ENCODE data around the gene TMEM203. TPM values are rescaled to one million over a fixed set of nuclear protein-coding genes. Genes with fewer than 3 reads are reported as not detected.

Gene TMEM203
- total RNA-seq, 2 donors from 2014 or later: 19.3 to 27.3 TPM

DNA sequence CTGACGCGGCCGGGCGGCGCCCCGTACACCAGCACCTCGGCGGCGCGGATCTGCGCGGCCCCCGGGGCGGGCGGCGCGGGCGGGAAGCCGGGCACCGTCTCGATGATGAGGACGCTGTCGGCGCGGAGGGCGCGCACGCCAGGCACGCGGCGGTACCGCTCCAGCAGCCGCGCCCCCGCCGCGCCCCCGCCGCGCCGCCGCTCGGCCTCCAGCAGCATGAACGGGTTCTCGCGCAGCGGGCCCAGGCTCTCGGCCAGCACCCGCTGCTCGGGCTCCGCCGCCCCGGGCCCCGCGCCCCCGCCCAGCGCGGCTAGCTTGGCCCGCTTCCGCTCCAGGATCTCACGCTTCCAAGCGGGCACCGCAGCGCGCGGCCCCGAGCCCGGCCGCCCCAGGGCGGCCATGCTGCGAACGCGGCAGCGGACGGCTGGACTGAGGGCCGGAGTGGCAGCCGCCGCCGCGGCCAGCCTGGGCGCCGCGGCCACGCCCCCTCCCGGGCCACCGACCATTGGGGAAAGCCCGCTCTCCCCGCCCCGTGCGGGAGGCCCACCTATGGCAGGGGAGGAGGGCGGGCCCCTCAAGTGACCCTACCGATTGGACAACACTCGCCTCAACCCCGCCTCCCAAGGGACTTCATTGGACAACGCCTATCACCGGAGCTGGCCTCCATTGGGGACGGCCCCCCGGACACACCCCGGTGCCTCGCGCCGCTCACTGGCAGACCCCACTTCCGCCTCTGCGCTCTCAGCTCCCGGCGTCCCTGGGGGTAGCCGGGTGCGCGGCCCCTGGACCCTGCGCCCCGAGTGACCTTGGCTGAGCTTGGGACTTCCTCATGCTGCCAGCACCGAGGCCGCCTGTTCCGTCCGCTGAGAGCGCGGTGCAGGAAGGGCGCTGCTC, 4.9 kb downstream of the TMEM203 start, which contains the start of gene TPRN:
Gene TPRN (minus strand): TSS at position 431 of the 894 bp plus-strand sequence. CDS start 30 bp downstream, at position 401.
- Mint-ChIP-seq H3K36me3 (ENCODE audit: low read depth) (no peaks in the 10 kb centered on the region), H3K27me3 (no peaks in the 10 kb centered on the region), H3K9me3 (no peaks in the 10 kb centered on the region), H3K4me1 (no peaks in the 10 kb centered on the region), H3K4me3 (peak within 1 kb of the TSS; percentile 85), H3K27ac (peak within 1 kb of the TSS; percentile 66)
- peak; percentile 98 for ATAC-seq (replicated peaks)

DNA sequence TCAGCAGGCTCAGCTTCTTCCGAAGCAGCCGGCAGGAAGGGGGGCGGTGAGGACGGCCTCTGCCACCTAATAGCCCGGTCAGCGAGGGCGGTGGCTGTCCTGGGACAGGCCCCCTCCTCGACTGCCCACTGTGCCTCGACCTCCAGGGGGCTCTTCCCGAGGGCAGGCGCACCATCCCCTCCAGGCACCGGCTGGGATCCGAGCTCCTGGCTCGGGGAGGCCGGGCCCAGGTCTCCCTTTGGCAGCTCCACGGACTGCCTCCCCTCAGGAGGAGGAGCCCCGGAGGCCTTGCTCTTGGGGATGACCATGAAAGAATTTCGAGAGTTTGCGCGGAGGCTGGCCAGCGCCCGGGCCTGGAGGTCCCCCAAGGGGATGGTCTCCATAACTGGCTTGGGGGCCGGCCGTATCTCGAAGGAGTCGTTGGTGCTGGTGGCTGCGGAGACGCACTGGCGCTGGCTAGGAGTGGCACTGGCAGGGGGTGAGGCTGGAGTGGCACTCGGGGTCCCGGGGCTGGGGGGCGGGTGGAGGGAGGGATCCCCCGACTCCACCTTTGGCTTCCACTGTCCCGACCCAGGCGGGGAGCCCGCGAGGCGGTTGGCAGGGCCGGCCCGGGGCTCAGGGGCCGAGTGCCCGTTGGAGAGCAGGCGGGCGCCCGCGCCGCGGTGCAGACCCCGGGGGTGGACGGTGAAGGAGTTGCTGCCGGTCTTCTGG, 5.9 kb downstream of the TMEM203 start:
- ATAC-seq (replicated peaks): no peak
- peak overlapping the region; percentile 69 for H3K4me3 Mint-ChIP-seq
- H3K9me3 Mint-ChIP-seq: no peaks in the 10 kb centered on the region
- H3K4me1 Mint-ChIP-seq: no peaks in the 10 kb centered on the region
- no peaks in the 10 kb centered on the region for H3K36me3 Mint-ChIP-seq (ENCODE audit: low read depth)
- no peaks in the 10 kb centered on the region for H3K27me3 Mint-ChIP-seq
- H3K27ac Mint-ChIP-seq: no peak overlapping the region

DNA sequence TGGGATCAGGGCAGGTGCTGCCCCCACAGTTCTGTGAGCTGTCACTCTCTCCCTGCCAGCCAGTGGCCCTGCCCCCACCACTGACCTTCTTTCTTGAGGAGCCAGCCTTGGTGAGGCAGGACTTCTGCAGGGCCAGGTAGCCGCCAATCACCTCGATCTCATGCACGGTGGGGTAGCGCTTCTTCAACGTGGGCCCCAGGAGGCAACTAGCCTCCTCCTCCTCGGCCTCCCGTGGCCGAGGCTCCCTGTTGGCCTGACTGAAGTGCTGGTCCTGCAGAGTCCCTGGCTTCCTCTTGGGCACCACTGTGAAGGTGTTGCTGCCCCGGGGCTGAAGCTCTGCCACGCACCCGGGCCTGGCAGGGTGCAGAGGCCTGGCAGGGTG, 6.6 kb downstream of the TMEM203 start:
- no peak for ATAC-seq (replicated peaks)

DNA sequence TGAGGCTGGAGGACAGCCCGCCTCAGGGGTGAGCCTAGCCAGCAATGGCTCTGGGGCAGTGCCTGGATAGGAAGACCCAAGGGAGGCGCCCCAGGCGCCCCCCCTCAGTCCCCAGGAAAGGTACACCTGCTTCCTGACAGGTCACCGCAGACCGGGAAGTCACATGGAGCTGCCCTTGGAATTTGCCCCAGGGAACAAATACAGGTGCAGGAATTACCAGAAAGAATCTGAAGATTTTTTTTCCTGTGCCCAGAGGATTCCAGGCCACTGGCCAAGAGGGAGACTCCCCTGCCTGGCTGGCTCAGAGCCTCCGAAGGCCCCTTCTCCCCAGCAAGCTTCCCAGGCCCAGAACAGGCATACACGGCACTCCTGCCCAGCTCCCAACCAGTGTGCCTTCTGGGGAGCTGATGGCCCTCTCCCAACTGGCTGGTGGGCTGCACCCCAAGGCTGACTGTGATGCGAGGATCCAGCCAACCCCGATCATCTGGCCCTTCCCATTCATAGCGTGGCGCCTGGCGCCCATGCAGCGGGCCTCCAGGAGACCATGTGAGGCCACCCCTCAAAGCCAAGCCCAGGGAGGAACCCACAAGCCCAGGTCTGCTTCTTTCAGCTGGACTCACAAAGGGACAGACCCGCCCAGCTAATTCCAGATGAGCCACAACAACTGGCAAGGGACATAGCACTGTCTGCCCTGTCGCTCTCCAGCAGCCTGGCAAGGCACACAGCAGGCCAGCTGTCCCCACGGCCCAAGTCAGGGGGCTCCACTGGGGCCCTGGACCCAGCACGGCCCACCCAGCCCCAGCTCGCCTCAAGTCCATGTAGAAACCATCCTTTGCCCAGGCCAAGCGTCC, 7.2 kb downstream of the TMEM203 start:
- Mint-ChIP-seq H3K4me1 (no peaks in the 10 kb centered on the region), H3K9me3 (no peaks in the 10 kb centered on the region), H3K4me3 (no peak overlapping the region), H3K36me3 (ENCODE audit: low read depth) (no peaks in the 10 kb centered on the region), H3K27me3 (no peaks in the 10 kb centered on the region), H3K27ac (no peak overlapping the region)
- no peak for ATAC-seq (replicated peaks)

More for the DNA sequence above, 6.6 kb downstream of the TMEM203 start:
- no peaks in the 10 kb centered on the region for H3K27me3 Mint-ChIP-seq
- no peaks in the 10 kb centered on the region for H3K9me3 Mint-ChIP-seq
- no peaks in the 10 kb centered on the region for H3K36me3 Mint-ChIP-seq (ENCODE audit: low read depth)
- H3K4me1 Mint-ChIP-seq: no peaks in the 10 kb centered on the region
- H3K4me3 Mint-ChIP-seq: peak overlapping the region; percentile 69
- no peak overlapping the region for H3K27ac Mint-ChIP-seq

DNA sequence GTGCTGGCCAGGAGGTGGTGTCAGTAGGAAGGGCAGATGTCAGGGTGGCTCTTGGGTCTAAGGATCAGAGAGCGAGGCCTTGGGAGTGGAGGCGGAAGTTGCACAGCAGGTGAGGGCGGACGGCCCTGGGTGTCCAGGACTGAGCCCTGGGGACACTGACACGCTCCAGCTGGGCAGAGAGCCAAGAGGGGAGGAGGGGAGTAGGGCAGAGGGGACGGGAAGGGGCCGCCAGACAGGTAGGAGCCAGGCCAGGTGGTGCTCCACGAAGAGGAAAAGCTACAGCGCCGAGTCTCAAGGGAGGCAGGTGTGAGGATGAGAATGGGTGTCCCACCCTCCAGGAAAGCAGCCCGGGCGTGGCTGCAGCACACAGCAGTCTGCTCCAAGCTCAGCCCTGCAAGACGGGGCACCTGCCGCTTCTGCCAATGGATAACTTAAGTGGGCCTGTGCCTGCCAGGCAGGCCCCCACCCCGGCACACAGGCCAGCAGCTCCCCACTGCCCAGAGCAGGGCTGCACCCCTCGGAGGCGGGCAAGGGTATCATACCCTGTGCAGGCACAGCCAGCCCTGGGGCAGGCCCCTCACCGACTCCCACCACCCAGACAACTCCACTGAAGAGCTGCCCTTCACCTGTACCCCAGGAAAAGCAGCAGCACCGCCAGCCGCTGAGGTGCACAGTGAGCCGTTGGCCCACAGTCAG, 9.8 kb downstream of the TMEM203 start:
- Mint-ChIP-seq H3K36me3 (ENCODE audit: low read depth) (peaks cover 6% of the 10 kb centered on the region), H3K4me3 (no peak overlapping the region), H3K27me3 (no peaks in the 10 kb centered on the region), H3K9me3 (no peaks in the 10 kb centered on the region), H3K27ac (no peak overlapping the region), H3K4me1 (no peaks in the 10 kb centered on the region)
- no peak for ATAC-seq (replicated peaks)

DNA sequence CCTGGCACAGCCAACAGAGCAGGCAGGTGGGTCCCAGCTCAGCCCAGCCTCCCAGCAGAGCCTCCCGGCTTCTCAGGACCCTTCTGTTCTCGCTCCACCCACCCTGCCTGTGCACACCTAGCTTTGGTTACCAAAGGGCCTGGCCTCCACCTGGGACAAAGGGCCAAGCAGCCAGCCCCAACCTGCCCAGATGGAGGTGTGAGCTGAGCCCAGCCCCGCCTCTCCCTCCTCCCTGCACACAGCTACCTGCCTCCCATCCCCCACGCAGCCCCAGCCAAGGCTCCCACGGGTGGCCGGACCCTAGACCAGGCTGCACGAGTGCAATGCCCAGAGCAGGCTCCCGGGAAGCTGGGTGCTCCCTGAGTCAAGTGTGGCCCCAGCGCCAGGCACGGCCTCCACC, 10.5 kb downstream of the TMEM203 start:
- Mint-ChIP-seq H3K4me1 (no peaks in the 10 kb centered on the region), H3K9me3 (no peaks in the 10 kb centered on the region), H3K27me3 (no peaks in the 10 kb centered on the region), H3K36me3 (ENCODE audit: low read depth) (peaks cover 8% of the 10 kb centered on the region), H3K27ac (no peak overlapping the region), H3K4me3 (no peak overlapping the region)
- no peak for ATAC-seq (replicated peaks)

DNA sequence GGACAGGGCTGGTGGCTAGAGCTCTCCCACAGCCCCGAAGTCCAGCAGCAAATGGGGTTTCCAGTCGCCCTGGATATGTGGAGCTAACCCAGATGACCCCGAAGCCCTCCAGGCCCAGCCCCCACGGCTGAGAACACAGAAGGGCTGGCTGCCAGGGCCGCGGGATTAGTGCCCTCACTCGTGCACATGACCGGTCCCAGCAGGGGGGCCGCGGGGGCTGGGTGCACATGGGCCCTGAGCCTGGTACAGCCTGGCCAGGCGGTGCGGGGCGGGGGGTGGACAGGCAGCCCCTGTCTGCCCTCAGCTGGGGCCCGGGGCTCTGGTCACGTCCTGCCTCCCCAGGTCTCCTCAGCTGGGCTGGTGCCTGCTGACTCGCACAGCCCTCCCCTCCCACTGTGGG, 11.1 kb downstream of the TMEM203 start:
- H3K27me3 Mint-ChIP-seq: no peaks in the 10 kb centered on the region
- no peak overlapping the region for H3K4me3 Mint-ChIP-seq
- no peaks in the 10 kb centered on the region for H3K9me3 Mint-ChIP-seq
- H3K27ac Mint-ChIP-seq: no peak overlapping the region
- H3K36me3 Mint-ChIP-seq (ENCODE audit: low read depth): peaks cover 8% of the 10 kb centered on the region
- ATAC-seq (replicated peaks): no peak
- H3K4me1 Mint-ChIP-seq: no peaks in the 10 kb centered on the region

DNA sequence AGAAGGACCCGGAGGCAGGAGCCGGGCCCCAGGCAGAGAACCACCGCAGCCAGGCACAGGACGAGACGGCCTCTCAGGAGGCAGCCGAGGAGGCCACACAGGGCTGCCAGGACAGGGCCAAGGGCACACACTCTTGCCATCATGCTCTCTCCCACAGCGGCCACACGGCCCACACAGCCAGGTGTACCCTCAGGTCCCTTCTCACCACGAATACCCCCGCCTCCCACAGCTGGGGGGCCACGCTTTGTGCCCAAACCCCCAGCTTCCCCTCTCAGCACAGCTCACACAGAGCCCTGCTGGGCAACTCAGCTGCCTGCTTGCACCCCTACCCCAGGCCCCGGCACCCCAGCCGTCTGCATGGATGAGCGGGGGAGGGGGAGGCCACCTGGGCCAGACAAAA, 11.7 kb downstream of the TMEM203 start:
- no peaks in the 10 kb centered on the region for H3K4me1 Mint-ChIP-seq
- no peak for ATAC-seq (replicated peaks)
- peaks cover 8% of the 10 kb centered on the region for H3K36me3 Mint-ChIP-seq (ENCODE audit: low read depth)
- no peaks in the 10 kb centered on the region for H3K9me3 Mint-ChIP-seq
- H3K27ac Mint-ChIP-seq: no peak overlapping the region
- no peak overlapping the region for H3K4me3 Mint-ChIP-seq
- no peaks in the 10 kb centered on the region for H3K27me3 Mint-ChIP-seq

DNA sequence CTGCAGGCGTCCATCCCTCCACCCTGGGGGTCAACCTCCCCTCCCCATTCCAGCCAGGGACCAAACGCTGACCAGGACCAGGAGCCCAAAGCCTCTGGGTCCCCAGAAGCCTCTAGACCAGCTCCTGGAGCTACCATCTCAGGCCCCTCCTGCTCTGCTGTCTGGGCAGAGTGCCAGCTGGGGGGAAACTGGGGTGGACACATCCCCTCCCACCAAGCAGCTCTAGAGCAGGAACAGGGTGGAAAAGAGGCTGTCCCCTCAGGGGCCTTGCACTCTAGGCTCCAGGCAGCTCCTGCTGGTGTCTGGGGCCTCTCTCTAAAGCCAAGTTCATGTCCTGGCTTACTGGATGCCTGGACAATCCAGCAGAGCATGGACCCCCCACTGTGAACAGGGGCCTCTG, 12.6 kb downstream of the TMEM203 start:
- no peak for ATAC-seq (replicated peaks)
- Mint-ChIP-seq H3K4me1 (no peaks in the 10 kb centered on the region), H3K27ac (no peak overlapping the region), H3K27me3 (no peaks in the 10 kb centered on the region), H3K4me3 (no peak overlapping the region), H3K9me3 (no peaks in the 10 kb centered on the region), H3K36me3 (ENCODE audit: low read depth) (peaks cover 8% of the 10 kb centered on the region)

DNA sequence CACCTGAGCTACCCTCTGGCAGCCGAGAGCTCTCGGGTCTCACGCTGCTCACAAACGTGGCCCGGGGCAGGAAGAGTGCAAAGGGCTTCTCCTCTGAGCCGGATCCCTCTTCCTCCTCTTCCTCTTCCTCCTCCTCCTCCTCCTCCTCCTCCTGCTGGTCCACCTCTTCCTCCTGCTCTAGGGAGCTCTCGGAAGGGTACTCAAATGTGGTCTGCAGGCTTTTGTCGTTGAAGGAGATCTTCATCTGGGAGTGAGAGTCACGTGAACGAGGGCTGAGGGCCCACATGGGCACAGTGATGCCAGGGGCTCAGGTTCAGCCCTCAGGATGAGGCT, 13.0 kb downstream of the TMEM203 start:
- Mint-ChIP-seq H3K27me3 (no peaks in the 10 kb centered on the region), H3K9me3 (no peaks in the 10 kb centered on the region), H3K27ac (no peak overlapping the region), H3K36me3 (ENCODE audit: low read depth) (peaks cover 8% of the 10 kb centered on the region), H3K4me3 (no peak overlapping the region), H3K4me1 (peaks cover 3% of the 10 kb centered on the region)
- no peak for ATAC-seq (replicated peaks)

DNA sequence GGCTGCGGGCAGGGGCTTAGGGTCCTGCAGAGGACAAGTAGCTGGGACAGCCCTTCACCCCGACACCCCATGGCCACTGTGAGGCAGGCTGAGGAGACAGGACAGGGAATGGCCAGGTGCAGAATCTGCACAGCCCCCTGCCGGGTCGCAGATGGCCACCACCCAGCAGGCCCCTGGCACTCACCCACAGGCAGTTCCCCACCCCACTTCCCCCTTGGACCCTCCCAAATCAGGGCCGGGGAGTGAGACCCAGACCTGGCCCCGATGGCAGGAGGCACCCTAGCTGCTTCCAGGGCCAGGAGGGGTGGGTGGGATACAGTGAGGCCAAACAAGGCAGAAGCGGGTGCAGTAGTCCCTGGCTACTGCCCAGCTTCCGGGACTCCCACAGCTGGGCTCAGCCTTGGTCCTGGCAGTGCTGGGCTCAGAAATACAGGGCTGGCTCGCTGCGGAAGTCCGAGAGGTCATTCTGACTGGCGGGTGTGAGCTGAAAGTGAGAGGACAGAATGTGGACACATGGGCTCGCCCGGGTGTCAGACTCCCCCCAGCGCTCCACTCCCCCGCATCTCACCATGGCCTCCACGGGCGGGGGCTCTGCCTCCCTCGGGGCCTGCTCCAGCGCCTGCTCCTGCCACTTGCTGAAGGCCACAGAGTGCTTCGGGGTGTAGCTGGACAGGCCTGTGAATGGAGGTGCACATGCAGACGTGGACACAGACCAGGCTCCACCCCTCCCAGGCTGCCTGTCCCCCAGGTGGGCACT, 13.6 kb downstream of the TMEM203 start:
- ATAC-seq (replicated peaks): no peak
- Mint-ChIP-seq H3K4me1 (peaks cover 4% of the 10 kb centered on the region), H3K9me3 (no peaks in the 10 kb centered on the region), H3K27ac (no peak overlapping the region), H3K4me3 (no peak overlapping the region), H3K36me3 (ENCODE audit: low read depth) (peaks cover 8% of the 10 kb centered on the region), H3K27me3 (no peaks in the 10 kb centered on the region)

DNA sequence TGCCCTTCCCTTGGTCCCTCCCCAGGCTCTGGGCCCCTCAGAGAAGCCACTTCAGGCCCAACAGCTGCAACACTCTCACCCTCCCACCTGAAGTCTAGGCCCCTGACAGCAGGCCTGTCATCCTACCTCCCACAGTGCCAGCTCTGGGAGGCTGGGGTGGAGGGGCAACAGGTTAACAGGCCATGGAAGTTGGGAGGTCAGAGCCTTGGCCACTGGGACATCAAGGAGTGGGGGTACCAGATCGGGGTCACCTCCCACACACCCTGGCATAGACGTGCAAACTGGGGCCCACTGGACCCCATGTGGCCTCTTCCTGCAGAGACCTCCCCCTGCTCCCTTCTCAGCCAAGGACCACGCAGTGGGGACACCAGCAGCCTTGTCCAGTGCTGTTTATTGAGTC, 14.2 kb downstream of the TMEM203 start:
- Mint-ChIP-seq H3K4me1 (peaks cover 4% of the 10 kb centered on the region), H3K4me3 (peak overlapping the region; percentile 89), H3K9me3 (no peaks in the 10 kb centered on the region), H3K27me3 (no peaks in the 10 kb centered on the region), H3K36me3 (ENCODE audit: low read depth) (peaks cover 8% of the 10 kb centered on the region), H3K27ac (peak overlapping the region; percentile 80)
- ATAC-seq (replicated peaks): no peak

DNA sequence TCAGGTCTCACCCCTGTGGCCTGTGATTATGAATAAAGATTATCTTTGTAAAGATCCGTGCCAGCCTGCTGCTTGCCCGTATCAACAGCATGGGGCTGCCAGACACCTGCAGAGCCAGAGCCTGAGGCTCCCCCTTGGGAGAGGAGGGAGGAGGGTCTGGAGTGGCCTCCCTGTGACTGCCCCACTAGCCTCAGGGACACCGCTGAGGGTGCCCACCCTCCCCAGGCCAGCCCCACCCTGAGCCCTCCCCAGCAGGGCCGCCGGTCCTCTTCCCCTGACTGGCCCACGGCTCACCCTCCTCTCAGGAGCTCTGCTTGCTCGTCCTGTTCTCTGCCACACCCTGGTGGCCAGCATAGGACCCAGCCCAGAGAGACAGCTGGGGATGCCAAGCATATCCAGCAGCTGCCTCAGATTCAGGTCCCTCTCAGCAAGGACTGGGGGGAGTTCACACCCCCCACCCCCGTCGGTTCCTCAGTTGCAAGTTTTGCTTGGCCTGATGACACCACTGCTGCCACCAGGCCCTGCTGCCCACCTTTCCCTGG, 15.1 kb downstream of the TMEM203 start:
- H3K4me3 Mint-ChIP-seq: peak overlapping the region; percentile 89
- H3K27me3 Mint-ChIP-seq: no peaks in the 10 kb centered on the region
- H3K27ac Mint-ChIP-seq: peak overlapping the region; percentile 93
- H3K4me1 Mint-ChIP-seq: peaks cover 4% of the 10 kb centered on the region
- ATAC-seq (replicated peaks): no peak
- no peaks in the 10 kb centered on the region for H3K9me3 Mint-ChIP-seq
- peaks cover 8% of the 10 kb centered on the region for H3K36me3 Mint-ChIP-seq (ENCODE audit: low read depth)
